ENCODE data around the gene PRRG3.

Gene PRRG3

GRCh38 chrX:151700581-151700980 lies 5.3 kb downstream of the PRRG3 start:
- Mint-ChIP-seq H3K36me3 (ENCODE audit: low read depth) (no peaks in the 10 kb centered on the region), H3K9me3 (no peaks in the 10 kb centered on the region), H3K4me1 (ENCODE audit: low read depth) (no peaks in the 10 kb centered on the region), H3K27me3 (ENCODE audit: low read depth) (no peaks in the 10 kb centered on the region), H3K4me3 (no peak overlapping the region), H3K27ac (no peak overlapping the region)
- DNase-seq (ENCODE audit: low spot score), result no peak

DNA sequence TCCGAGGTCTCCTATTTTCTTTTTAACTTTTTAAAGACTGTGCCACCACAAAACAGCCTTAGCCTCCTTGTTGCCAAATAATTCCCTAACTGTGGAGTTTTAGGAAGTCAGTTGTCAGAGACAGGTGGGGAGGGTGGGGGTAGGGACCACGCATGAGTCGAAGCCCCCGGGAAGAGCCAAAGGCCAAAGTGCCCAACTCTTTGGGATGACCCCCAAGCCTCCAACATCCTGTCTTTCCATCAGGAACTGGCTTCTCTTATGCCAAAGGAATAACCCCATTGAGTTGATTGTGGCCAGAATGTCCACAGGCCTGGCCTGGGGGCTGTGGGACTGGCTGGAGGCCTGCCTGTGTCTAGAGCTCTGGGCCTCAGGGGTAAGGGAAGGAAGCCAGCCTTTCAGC lies 5.8 kb downstream of the PRRG3 start:
- Mint-ChIP-seq H3K36me3 (ENCODE audit: low read depth) (no peaks in the 10 kb centered on the region), H3K4me3 (no peak overlapping the region), H3K4me1 (ENCODE audit: low read depth) (no peaks in the 10 kb centered on the region), H3K27me3 (ENCODE audit: low read depth) (no peaks in the 10 kb centered on the region), H3K9me3 (no peaks in the 10 kb centered on the region), H3K27ac (no peak overlapping the region)
- DNase-seq (ENCODE audit: low spot score), result no peak

DNA sequence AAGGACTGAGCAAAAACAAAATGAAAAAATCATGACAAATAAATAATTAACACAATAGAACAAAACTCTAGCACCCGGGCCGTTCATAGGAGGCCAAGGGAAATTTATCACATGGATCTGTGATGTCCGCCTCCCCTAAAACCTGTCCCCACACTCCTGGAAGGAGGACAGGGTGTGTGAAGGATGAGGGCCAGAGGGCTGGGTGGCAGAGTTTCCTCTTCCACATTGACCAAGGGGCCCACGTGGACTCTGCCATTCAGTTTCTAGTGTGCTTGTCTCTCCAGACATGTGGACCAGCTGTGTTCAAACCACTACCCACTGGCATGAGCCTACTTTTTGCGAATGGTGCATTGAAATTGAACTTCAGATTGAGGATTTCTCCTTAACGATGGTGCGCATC lies 6.3 kb downstream of the PRRG3 start:
- no peaks in the 10 kb centered on the region for H3K27me3 Mint-ChIP-seq (ENCODE audit: low read depth)
- no peak for DNase-seq (ENCODE audit: low spot score)
- H3K36me3 Mint-ChIP-seq (ENCODE audit: low read depth), result no peaks in the 10 kb centered on the region
- H3K4me3 Mint-ChIP-seq, result no peak overlapping the region
- H3K4me1 Mint-ChIP-seq (ENCODE audit: low read depth), result no peaks in the 10 kb centered on the region
- H3K9me3 Mint-ChIP-seq, result no peaks in the 10 kb centered on the region
- H3K27ac Mint-ChIP-seq, result no peak overlapping the region

DNA sequence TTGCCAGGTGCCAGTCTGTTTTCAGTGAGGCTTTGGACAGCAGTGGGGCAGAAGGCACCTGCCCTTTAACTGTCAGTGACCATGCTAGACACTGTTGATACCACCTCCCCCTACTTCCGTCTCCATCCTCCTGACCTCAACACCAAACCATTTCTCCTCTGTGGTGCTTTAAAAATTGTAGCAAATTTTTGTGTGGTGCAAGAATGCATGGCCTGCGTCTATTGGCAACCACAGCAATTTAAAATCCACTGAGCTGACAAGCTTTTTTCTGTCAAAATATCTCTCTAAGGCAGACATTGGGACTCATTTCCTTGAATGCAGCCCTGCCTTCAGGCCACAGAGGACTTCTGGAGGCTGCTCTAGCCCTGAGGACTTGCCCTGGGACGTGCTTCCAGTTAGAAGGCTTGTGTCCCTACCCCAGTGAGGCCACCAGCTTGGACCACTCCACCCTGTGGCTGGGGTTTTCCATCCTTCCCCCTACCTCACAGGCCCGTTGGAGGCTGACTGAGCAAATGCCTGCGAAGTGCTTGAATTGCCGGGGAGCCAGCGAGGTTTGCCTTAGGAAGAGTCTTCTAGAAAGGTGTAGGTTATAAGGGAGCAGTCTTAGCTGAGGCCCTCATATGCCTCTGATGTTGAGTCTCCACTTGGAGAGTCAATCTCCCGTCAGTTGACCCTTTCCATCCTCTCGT lies 6.9 kb downstream of the PRRG3 start:
- no peaks in the 10 kb centered on the region for H3K4me1 Mint-ChIP-seq (ENCODE audit: low read depth)
- no peak for DNase-seq (ENCODE audit: low spot score)
- H3K27me3 Mint-ChIP-seq (ENCODE audit: low read depth), result no peaks in the 10 kb centered on the region
- H3K27ac Mint-ChIP-seq, result no peak overlapping the region
- H3K36me3 Mint-ChIP-seq (ENCODE audit: low read depth), result no peaks in the 10 kb centered on the region
- no peak overlapping the region for H3K4me3 Mint-ChIP-seq
- no peaks in the 10 kb centered on the region for H3K9me3 Mint-ChIP-seq

- no peak for DNase-seq (ENCODE audit: low spot score)
- H3K9me3 Mint-ChIP-seq, result no peaks in the 10 kb centered on the region
- H3K27me3 Mint-ChIP-seq (ENCODE audit: low read depth), result no peaks in the 10 kb centered on the region
- H3K27ac Mint-ChIP-seq, result no peak overlapping the region
- no peak overlapping the region for H3K4me3 Mint-ChIP-seq
- H3K36me3 Mint-ChIP-seq (ENCODE audit: low read depth), result no peaks in the 10 kb centered on the region
- H3K4me1 Mint-ChIP-seq (ENCODE audit: low read depth), result no peaks in the 10 kb centered on the region
Observed at GRCh38 chrX:151702741-151703340, 7.6 kb downstream of the PRRG3 start.

- Mint-ChIP-seq H3K4me3 (no peak overlapping the region), H3K27me3 (ENCODE audit: low read depth) (no peaks in the 10 kb centered on the region), H3K9me3 (no peaks in the 10 kb centered on the region), H3K36me3 (ENCODE audit: low read depth) (no peaks in the 10 kb centered on the region), H3K4me1 (ENCODE audit: low read depth) (no peaks in the 10 kb centered on the region), H3K27ac (no peak overlapping the region)
- no peak for DNase-seq (ENCODE audit: low spot score)
Observed at GRCh38 chrX:151703487-151703886, 8.2 kb downstream of the PRRG3 start.

- H3K27me3 Mint-ChIP-seq (ENCODE audit: low read depth), result no peaks in the 10 kb centered on the region
- H3K36me3 Mint-ChIP-seq (ENCODE audit: low read depth), result no peaks in the 10 kb centered on the region
- no peaks in the 10 kb centered on the region for H3K9me3 Mint-ChIP-seq
Observed at GRCh38 chrX:151704041-151704663, 8.9 kb downstream of the PRRG3 start.

DNA sequence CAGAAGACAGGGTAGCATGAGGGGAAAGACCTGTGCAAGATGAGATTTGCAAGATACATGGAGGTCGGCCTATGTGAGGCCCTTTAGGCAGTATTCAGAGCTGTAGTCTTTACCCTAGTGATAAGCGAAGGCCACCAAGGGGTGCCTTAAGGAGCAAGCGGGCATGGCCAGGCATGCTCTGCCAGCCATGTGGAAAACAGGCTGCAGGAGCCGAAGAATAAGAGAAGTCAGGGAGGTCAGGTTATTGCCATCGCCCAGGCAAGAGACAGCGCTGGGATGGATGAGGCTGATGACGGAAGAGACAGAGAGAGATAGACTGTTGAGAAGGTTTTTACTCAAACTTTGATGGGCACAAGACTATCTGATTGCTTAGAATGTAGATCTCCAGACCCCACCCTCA lies 13.6 kb downstream of the PRRG3 start:
- Mint-ChIP-seq H3K36me3 (ENCODE audit: low read depth) (no peaks in the 10 kb centered on the region), H3K27me3 (ENCODE audit: low read depth) (no peaks in the 10 kb centered on the region), H3K9me3 (no peaks in the 10 kb centered on the region), H3K4me3 (no peak overlapping the region), H3K4me1 (ENCODE audit: low read depth) (no peaks in the 10 kb centered on the region), H3K27ac (no peak overlapping the region)
- no peak for DNase-seq (ENCODE audit: low spot score)

More at GRCh38 chrX:151704041-151704663, 8.9 kb downstream of the PRRG3 start:
- no peak for DNase-seq (ENCODE audit: low spot score)
- no peak overlapping the region for H3K4me3 Mint-ChIP-seq
- H3K27ac Mint-ChIP-seq, result no peak overlapping the region
- H3K4me1 Mint-ChIP-seq (ENCODE audit: low read depth), result no peaks in the 10 kb centered on the region

GRCh38 chrX:151710457-151710856 lies 15.2 kb downstream of the PRRG3 start:
- Mint-ChIP-seq H3K27ac (no peak overlapping the region), H3K4me1 (ENCODE audit: low read depth) (no peaks in the 10 kb centered on the region), H3K4me3 (no peak overlapping the region), H3K36me3 (ENCODE audit: low read depth) (no peaks in the 10 kb centered on the region), H3K27me3 (ENCODE audit: low read depth) (no peaks in the 10 kb centered on the region), H3K9me3 (no peaks in the 10 kb centered on the region)
- DNase-seq (ENCODE audit: low spot score), result no peak

DNA sequence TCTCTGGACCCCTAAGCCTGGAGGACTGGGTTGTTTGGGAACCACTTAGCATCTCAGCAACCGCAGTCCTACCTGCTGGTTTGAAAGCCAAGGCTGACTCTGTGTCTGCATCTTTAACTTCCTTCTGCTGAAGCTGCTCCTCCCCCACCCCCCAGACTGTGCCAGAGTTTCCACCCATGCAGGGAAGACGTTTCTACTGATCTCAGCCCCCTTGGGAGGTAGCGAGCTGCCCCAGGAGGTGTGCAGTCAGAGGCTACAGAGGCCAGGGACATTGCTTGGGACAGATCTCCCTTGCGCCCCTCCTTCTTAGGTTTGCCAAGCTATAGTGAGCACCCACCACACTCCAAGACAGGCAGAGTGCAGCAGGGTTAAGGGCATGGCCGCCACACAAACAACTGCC lies 15.9 kb downstream of the PRRG3 start:
- Mint-ChIP-seq H3K36me3 (ENCODE audit: low read depth) (no peaks in the 10 kb centered on the region), H3K27me3 (ENCODE audit: low read depth) (no peaks in the 10 kb centered on the region), H3K4me3 (no peak overlapping the region), H3K27ac (no peak overlapping the region), H3K4me1 (ENCODE audit: low read depth) (no peaks in the 10 kb centered on the region), H3K9me3 (no peaks in the 10 kb centered on the region)
- DNase-seq (ENCODE audit: low spot score), result no peak

DNA sequence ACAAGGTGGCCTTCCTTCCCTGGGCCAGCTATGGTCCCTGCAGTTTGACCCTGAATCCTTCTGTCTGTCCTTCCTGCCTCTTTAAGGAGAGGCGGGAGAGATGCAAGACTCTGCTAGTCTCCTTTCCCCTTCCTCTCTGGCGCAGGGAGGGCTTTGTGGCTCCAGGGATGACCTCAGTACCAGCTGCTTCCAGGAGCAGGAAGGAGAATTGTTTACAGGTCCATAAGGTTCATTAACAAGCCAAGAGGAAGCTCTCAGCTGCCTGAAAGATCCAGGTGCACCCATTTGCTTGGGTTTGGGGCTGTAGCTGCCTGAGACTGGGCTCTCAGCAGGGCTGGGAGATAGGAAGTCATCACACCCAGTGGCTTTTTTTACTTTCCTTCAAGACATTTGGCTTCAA lies 16.5 kb downstream of the PRRG3 start:
- Mint-ChIP-seq H3K4me3 (no peak overlapping the region), H3K4me1 (ENCODE audit: low read depth) (no peaks in the 10 kb centered on the region), H3K27ac (no peak overlapping the region), H3K27me3 (ENCODE audit: low read depth) (no peaks in the 10 kb centered on the region), H3K9me3 (no peaks in the 10 kb centered on the region), H3K36me3 (ENCODE audit: low read depth) (no peaks in the 10 kb centered on the region)
- DNase-seq (ENCODE audit: low spot score), result no peak

DNA sequence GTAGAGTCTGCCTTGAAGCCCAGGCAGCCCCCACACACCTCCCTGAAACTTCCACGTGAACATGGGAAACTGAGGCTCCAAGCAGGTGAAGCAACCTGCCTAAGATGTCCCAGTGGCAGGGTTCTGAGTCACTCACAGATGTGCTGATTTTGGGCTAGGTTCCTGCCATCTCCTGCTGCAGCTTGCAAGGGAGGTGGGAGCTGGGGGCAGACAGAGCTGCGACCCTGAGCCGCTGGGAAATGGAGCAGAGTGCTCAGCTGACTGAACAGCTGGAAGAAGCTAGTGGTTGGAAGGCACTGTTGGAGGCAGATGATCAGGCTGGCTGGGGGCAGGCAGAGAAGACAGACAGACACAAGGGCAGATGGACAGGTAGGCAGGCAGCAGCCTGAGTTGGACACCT lies 17.0 kb downstream of the PRRG3 start:
- no peaks in the 10 kb centered on the region for H3K4me1 Mint-ChIP-seq (ENCODE audit: low read depth)
- H3K36me3 Mint-ChIP-seq (ENCODE audit: low read depth), result no peaks in the 10 kb centered on the region
- DNase-seq (ENCODE audit: low spot score), result no peak
- H3K4me3 Mint-ChIP-seq, result no peak overlapping the region
- no peaks in the 10 kb centered on the region for H3K27me3 Mint-ChIP-seq (ENCODE audit: low read depth)
- no peaks in the 10 kb centered on the region for H3K9me3 Mint-ChIP-seq
- H3K27ac Mint-ChIP-seq, result no peak overlapping the region

GRCh38 chrX:151713849-151714248 lies 18.6 kb downstream of the PRRG3 start:
- Mint-ChIP-seq H3K4me1 (ENCODE audit: low read depth) (no peaks in the 10 kb centered on the region), H3K27me3 (ENCODE audit: low read depth) (no peaks in the 10 kb centered on the region), H3K36me3 (ENCODE audit: low read depth) (no peaks in the 10 kb centered on the region), H3K27ac (no peak overlapping the region), H3K9me3 (no peaks in the 10 kb centered on the region), H3K4me3 (no peak overlapping the region)
- DNase-seq (ENCODE audit: low spot score), result no peak

- no peak overlapping the region for H3K27ac Mint-ChIP-seq
Observed at GRCh38 chrX:151714362-151714761, 19.1 kb downstream of the PRRG3 start.

More at GRCh38 chrX:151714362-151714761, 19.1 kb downstream of the PRRG3 start:
- Mint-ChIP-seq H3K27me3 (ENCODE audit: low read depth) (no peaks in the 10 kb centered on the region), H3K4me3 (no peak overlapping the region), H3K36me3 (ENCODE audit: low read depth) (no peaks in the 10 kb centered on the region), H3K4me1 (ENCODE audit: low read depth) (no peaks in the 10 kb centered on the region), H3K9me3 (no peaks in the 10 kb centered on the region)
- DNase-seq (ENCODE audit: low spot score), result no peak
